HG02840 (cell line): ENCODE results near the gene C2orf92.
"Not testable (repeated sequence)": the region's sequence is repeated elsewhere in the genome, so short reads cannot be mapped to it uniquely, and the experiment has no call there.

Source experiments
- ATAC-seq: cut with Tn5 transposase; IDR thresholded peaks from one replicate; pipeline ENCODE4 v1.9.1; 2021; ENCODE audit warnings: mild to moderate bottlenecking, moderate library complexity, moderate number of reproducible peaks; ENCODE audit not compliant: unreplicated experiment, low FRiP score

C2orf92 gene

DNA sequence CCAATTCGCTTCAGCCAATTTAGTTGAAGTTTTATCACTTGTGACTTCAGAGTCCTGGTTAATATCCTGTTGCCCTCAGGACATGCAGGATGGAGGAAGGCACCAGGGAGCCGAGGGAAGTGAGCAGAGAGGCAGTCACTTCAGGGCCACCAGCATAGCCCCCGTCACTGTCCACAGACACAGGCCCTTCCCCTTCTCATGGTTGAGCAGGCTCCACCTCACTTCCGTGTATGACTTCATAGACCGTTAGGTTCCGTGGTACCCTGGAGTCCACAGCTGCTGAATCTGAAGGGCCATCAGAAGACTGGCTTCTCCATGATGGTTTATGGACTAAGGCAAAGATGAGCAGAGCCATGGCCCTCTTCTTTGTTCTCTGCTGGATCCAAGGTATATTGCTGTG lies at the start of gene C2orf92:
TSS of gene C2orf92 (plus strand) at position 266 of the 400 bp plus-strand sequence. CDS start at position 342, 76 bp downstream.
- no peak for ATAC-seq

DNA sequence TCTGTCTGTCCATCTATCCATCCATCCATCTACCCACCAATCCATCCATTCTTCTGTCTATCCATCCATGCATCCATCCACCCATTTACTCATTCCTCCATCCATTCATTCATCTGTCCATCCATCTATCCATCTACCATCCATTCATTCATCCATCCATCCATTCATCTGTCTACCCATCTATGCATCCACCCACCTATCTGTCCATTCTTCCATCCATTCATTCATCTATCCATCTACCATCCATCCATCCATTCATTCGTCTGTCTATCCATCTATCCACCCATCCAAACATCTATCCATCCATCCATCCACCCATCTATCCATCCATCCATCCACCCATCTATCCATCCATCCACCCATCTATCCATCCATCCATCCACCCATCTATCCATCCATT lies 49.0 kb upstream of the C2orf92 start:
- ATAC-seq = not testable (repeated sequence)

DNA sequence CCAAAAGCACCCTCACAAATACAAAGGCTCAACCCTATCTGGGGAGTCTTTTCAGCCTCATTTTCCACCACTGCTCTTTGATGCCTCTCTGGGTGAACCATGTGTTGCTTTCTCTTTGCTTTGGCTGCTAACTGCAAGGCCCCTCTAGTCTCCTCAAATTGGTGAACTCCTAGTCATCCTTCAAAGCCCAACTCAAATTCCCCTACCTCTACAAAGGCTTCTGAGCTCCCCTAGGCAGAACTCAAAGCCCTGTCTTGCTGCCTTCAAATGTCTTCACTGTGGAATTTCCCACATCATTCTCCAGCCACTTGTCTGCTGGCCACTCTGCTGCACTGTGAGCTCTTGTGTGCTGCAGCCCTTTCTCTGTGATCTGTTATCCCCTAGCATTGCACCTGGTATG lies 46.5 kb upstream of the C2orf92 start:
- ATAC-seq = not testable (repeated sequence)

DNA sequence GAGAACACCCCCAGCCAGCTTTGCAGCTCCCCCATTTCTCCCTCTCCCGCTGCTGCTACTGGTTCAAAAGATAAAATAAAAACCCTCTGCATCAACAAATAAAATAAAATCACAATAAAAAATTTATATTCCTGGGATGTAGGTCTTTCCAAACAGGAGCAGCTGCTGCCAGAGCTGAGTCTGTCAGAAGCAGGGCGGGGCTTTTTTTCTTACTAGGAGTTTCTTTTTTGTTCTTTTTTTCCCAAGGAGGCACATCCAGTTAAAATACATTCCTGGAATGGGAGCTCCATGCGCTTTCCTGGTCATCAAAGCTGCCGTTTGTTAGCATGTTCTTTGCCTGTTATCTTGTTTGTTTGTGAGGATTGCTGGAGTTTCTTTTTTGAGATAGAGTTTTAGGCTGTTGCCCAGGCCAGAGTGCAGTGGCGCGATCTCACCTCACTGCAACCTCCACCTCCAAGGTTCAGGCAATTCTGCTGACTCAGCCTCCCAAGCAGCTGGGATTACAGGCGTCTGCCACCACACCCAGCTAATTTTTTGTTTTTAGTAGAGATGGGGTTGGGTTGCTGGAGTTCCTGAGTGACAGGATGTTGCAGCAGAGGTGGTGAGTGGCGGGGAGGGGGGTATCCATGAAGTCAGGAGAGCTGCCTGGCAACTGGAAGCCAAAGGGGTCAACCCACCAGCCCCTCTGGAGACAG lies 44.0 kb upstream of the C2orf92 start:
- ATAC-seq = not testable (repeated sequence)

DNA sequence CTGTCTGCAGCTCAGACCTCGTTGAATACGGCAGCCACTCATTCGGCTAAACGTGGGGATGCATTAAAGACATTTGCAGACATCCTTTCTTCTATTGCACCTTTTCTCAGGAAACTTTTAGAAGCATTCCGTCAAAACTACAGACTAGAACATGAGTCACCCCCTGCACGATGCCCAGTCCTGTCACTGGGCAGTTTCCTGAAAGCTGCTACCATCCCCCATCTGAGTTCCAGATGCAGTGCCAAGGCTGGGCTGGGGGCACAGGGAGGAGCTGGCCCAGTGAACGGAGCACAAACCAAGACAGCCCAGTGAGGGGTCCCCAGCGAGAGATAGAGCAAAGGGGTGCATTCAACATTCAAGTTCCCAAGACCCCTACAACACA lies 43.5 kb upstream of the C2orf92 start:
- not testable (repeated sequence) for ATAC-seq

DNA sequence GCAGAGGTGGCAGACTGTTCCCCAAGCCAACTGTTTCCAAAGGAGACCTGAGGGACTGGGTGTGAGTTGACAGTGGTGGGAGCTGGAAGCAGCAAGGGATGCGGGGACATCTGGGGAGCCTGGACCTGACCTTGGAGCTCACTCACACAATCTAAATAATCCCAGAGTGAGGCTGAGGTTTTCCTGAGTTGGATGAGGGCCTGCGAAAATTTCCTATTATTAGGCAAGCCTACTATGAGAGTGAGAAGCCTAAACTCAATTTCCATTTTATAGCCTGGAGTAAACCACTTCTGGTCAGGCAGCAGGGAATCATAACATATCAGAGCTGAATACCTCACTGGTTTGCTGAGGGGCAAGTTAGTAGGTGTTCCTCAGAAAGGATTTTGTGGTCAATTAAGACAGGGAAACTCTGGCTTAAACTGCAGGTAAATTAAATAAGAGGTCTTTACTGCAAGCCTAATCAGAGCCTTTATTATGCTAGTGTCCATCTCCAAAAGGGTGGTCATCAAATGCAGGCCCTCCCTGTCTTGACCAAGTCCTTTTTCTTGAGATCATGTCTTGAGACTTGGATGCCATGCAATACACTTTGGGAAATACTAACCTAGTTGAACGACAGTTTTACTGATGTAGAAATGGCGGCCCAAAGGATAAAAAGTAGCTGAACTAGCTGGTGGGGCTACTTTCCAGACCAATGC lies 25.3 kb upstream of the C2orf92 start:
- no peak for ATAC-seq

DNA sequence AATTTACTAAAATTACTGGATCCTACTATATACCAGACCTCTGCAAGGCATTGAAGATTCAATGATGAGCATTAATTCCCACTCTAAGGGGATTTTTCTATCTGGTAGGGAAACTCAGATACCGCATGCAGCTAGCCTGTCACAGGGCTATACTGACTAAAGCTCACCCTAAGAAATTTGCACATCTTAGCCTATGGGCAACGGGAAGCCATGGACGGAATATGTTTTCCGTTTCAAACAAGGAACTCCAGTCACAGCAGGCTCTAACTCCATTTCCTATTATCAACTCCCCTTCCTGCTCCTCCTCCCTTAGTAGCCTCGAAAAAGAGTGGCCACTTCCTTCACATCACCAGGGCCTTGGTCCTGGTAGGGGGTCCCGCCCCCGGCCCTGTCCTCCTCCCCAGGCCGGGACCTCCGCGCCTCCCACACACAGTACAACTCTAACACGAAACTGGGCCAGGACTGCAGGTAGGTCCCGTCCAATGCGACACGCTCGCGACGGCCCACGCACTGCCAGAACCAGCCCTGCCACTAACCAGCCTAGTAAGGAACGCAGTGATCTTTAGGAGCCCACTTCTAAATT lies 24.3 kb upstream of the C2orf92 start:
- ATAC-seq = peak; percentile 26

DNA sequence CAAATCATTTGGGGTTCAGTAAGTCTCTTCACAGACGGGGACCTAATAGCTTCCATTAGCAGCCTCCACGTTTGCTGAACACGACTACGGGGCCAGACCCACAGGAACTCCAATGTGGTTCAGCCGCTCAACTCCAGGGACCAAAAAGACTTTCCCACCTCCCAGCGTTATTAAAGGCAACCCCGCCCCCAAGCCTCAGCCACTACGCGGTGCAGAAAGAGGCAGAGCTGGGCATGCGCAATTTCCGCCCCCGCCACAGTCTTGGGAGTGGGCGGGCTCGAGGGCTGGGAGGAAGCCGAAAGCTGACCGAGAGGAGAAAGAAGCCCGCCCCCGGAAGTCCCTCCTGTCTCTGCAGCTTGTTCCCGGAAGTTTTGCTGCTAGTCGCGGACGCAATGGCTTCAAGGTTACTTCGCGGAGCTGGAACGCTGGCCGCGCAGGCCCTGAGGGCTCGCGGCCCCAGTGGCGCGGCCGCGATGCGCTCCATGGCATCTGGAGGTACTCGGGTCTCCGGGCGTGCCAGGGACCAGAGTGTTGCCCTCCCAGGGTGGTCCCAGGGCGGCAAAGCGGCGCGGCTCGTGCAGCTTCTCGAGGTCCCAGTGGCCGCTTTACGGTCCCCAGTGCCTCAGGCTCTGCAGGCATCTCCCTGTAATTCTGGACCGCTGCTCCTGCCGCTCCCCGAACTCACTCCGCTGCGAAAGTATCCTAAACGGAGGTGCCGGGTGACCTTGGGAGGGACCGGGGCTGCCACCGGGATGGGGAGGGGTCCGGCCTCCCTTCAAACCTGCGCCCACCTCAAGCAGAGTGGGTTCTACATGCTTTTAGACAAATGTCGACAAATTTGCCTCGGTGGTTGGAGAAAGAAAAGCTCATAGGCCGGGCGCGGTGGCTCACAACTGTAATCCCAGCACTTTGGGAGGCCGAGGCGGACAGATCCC lies 23.6 kb upstream of the C2orf92 start, which contains the start of gene COX5B:
TSS of gene COX5B (plus strand) at position 368 of the 935 bp plus-strand sequence. CDS start at position 393, 25 bp downstream.
- ATAC-seq = peak; percentile 93

DNA sequence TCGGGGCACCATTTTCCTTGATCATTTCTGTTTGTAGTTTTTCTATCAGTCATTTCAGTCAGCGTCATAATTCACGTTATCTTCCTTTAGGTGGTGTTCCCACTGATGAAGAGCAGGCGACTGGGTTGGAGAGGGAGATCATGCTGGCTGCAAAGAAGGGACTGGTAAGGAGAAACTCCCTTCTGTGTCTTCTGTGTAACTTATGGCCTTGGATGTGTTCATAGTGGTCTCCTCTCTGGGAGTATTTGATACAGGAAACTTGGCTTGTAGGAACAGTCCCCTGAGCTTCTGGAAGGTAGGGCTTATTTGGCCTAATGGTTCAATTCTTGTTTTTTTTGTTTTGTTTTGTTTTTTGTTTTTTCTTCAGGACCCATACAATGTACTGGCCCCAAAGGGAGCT lies 22.5 kb upstream of the C2orf92 start:
- no peak for ATAC-seq

DNA sequence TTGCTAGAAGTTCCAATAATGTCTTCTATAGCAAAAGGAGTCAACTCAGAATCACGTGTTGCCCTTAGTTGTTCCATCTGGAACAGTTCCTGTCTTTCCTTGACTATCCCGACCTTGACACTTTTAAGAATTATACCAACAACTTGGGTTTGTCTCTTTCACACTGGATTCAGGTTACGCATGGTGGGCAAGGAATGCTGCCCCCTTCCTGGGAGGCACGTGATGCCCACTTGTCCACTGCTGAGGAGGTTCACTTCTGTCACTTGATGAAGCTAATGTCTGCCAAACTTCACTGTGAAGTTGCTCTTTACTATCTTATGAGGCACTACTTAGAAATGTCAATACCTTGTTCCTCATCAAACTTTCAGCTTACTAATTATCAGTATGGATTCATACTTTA lies 18.4 kb upstream of the C2orf92 start:
- ATAC-seq = no peak

DNA sequence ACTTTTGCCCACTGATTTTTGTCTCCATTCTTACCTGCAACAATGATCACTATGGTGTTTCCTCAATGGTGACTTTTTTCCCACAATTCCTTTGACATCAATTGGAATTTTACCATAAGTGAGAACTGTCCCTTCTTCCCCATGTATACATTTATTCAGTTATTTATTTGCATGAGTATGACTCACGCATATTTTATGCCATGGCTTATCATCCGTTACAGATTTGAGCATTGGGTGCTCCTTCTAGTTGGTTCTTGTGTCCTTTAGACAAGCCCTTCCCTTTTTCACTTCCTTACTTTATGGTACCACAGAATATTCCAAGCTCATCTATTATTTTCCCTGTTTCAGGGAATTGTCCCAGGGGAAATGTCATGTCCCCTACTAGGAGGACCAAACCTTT lies 16.0 kb upstream of the C2orf92 start:
- ATAC-seq = no peak

DNA sequence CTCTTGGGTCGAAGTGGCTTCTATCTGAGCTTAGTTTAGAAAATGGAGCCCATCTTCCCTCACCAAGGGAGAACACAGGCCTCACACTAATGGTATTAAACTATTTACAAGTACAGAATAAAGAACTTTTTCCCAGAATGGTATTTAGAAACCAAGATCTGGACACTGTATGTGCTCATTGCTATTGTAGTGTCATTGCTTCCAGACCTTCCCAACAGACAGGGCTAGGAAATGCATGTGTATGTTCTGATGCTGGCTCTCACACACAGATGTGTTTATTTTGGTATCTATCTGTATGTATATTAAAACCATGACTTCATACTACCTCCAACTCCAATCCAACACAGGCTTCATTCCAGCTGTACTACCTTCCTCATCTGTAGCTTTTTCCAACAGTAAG lies 15.6 kb upstream of the C2orf92 start:
- ATAC-seq = no peak

DNA sequence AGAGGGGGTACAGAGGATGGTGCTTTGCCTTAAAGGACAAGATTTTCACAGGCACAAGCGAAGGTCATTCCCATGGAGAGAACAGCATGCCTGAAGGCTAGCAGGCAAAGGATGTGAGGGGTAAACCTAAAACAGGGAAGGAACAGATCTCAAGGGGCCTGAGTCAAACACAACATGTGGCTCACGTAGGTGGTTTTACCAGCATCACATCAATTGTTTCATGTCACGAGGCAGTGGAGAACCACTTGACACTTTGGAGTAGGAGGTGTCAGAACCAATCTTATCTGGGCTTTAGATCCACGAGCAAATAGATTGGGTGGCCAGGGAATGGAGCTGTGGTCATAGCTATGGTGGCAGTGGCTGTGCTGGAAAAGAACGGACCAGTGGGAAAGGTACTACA lies 15.2 kb upstream of the C2orf92 start:
- ATAC-seq = no peak

DNA sequence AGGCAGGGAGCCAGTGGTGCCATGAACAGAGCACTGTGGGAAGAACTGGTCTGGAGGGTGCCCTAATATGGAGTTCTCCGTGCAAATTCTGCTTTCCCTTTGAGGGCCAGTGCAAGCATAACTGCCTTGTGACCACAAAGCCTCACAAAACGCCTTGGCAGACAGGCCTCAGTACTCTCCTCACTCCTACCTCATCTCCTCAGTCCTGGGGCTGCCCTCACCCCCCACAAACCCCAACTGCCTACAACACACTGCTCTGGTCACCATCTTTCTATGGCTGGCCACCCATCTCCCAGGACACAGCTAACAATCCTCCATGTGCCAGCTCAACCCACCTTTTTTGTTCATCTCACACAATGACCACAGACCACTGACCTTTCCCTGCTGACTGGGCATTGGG lies 14.7 kb upstream of the C2orf92 start:
- ATAC-seq = no peak

DNA sequence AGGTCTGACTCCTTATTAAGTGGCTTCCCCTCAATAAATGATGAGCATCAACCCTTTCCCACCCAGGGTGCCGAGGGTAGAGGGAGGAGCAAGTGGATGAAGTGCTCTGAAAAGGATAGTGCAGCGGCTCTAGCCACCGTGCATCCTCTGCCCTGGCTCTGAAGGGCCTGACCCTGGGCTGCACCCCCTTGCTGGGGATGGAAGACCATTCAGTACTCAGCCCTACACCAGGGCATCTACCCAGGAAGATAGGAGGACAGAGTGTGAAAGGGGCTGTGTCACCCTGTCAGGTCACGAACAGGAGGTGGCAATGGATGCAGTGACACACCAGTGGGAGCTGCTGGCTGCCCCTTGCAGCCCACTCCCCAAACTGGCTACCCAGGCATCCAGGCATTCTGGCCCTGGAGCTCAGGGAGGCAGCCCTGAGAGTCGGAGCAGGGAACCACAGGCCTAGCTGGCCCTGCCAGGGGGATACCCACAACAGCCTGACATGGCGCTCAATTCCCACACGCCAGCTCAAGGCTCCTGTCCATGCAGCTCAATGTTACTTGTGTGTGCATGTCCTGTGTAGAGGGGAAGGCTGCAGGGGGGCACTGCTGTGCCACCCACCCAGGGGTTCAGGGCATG lies 13.3 kb upstream of the C2orf92 start:
- no peak for ATAC-seq

DNA sequence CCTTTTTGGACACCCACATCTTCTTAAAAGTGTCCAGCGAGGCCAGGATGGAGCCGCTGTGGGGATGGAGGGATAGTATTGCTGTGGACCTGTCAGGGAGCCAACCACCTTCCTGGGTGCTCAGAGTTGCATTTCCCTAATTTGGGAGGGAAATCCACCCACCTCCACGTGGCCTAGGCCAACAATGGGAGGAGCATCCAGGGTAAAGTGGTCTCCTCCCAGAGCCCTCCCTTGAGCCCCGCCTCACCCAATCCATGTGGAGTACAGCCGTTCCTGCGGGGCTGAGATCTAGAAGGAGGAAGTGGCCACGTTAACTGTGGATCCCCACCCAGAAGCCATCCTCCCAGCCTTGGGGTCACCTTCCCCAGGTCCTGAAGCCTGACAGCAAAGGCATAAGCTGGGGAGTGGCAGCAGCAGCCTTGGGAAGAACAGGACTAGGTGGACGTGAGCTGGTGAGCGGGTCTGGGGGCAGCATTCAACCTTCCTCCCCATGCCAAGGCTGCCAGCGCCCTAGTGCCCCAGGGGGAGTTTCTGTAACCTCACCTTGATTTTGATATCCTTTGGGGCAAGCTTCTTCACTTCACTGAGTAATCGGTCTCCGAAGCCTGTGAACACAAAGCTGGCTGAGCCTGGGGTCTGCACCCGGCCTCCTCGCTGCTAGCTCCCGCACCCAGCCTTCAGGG lies 12.5 kb upstream of the C2orf92 start:
- no peak for ATAC-seq

DNA sequence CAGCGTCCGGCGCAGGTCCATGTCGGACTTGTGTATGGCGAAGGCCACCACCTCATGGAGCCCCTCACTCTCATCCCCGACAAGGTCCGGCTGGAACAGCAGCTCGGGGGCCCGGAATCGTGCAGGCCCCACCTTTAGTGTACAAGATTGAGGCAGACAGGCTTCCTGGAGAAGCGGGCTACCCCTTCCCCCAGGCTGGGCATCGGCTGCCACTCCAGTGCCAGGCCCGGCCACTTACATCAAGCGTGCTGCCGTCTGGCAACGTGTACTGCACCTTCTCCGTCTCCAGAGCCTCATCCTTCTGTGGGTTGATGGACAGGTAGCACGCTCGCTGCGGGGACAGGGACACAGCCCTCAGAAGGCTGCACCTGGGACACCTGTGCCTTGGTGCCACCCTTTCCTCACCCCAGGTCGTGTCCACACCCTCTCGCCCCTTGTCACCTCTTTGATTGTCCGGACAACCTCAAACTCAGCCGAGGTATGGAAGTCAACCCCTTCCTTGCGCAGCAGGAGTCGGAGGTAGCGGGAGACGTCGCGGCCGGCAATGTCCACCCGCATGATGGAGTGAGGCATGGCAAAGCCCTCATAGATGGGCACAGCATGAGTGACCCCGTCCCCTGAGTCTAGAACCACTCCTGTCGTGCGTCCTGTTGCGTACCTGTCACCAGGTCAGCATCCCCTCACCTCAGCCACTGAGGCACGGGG lies 11.4 kb upstream of the C2orf92 start:
- no peak for ATAC-seq

DNA sequence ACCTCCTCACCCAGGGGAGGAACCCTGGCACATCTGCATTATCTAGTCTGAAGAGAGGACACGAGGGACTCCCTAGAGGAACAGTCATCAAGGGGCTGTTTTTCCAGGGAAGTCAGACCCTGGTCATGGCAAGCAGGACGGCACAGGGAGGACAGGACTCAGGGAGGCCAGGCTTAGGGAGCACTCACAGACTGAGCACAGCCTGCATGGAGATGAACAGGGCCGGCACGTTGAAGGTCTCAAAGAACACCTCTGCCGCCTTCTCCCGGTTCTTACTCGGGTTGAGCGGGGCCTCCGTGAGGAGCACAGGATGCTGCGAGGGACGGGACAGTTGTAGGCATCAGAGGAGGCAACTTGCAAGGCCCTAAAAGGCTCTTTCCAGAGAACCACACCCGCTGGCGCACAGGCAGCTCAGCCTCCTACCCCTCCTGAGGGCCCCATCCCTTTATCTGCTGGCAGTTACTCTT lies 10.8 kb upstream of the C2orf92 start:
- ATAC-seq = no peak
